IPS DF 4.7 (cell line): Measurements from ENCODE around the gene DNAH1.
"Not testable (repeated sequence)": the region's sequence is repeated elsewhere in the genome, so short reads cannot be mapped to it uniquely, and the experiment has no call there.

Experiments used
- DNase-seq: peaks from one replicate; pipeline ENCODE4 v3.0.0-alpha.2; 2013; ENCODE audit warnings: low spot score; ENCODE audit errors: extremely low read depth

DNAH1 gene

GRCh38 chr3:52315977-52316764 lies at the start of gene DNAH1:
Gene DNAH1, plus strand, starts transcription at chr3:52316319. Its CDS starts 6,124 bp downstream, at chr3:52322443.
- no peak for DNase-seq

- DNase-seq = no peak
Measured at GRCh38 chr3:52268036-52268435, 48.1 kb upstream of the DNAH1 start.

- no peak for DNase-seq
Measured at GRCh38 chr3:52269776-52270175, 46.3 kb upstream of the DNAH1 start.

GRCh38 chr3:52270252-52270754 lies 45.8 kb upstream of the DNAH1 start:
- DNase-seq = no peak

GRCh38 chr3:52272172-52272571 lies 43.9 kb upstream of the DNAH1 start:
- not testable (repeated sequence) for DNase-seq

- DNase-seq = no peak
Measured at GRCh38 chr3:52272831-52273230, 43.3 kb upstream of the DNAH1 start.

GRCh38 chr3:52274781-52275180 lies 41.3 kb upstream of the DNAH1 start:
- not testable (repeated sequence) for DNase-seq

GRCh38 chr3:52277071-52277964 lies 38.8 kb upstream of the DNAH1 start:
- no peak for DNase-seq

- DNase-seq = no peak
Measured at GRCh38 chr3:52277972-52278509, 38.1 kb upstream of the DNAH1 start.

GRCh38 chr3:52278510-52279069 lies 37.5 kb upstream of the DNAH1 start, which contains the start of gene WDR82:
Gene WDR82, minus strand, starts transcription at chr3:52278649. Its CDS starts 288 bp downstream, at chr3:52278361.
- no peak for DNase-seq

- no peak for DNase-seq
Measured at GRCh38 chr3:52279596-52279995, 36.5 kb upstream of the DNAH1 start.

GRCh38 chr3:52280050-52280461 lies 36.1 kb upstream of the DNAH1 start:
- DNase-seq = no peak

- no peak for DNase-seq
Measured at GRCh38 chr3:52281981-52282801, 33.9 kb upstream of the DNAH1 start.

GRCh38 chr3:52283306-52283705 lies 32.8 kb upstream of the DNAH1 start:
- DNase-seq = no peak

- DNase-seq = not testable (repeated sequence)
Measured at GRCh38 chr3:52284051-52284450, 32.1 kb upstream of the DNAH1 start.

- DNase-seq = no peak
Measured at GRCh38 chr3:52286777-52287110, 29.4 kb upstream of the DNAH1 start.

GRCh38 chr3:52288674-52289073 lies 27.4 kb upstream of the DNAH1 start:
- no peak for DNase-seq

- no peak for DNase-seq
Measured at GRCh38 chr3:52289338-52289746, 26.8 kb upstream of the DNAH1 start.

- DNase-seq = no peak
Measured at GRCh38 chr3:52289747-52290595, 26.1 kb upstream of the DNAH1 start.
